GM19328 (cell line): ENCODE measurements around the gene TTLL9.

Source experiments
- ATAC-seq: cut with Tn5 transposase; IDR thresholded peaks from one replicate; pipeline ENCODE4 v1.9.1; 2021; ENCODE audit warnings: mild to moderate bottlenecking, moderate library complexity; ENCODE audit not compliant: unreplicated experiment

The TTLL9 gene

GRCh38 chr20:31836853-31837608 is 33.4 kb upstream of the TTLL9 start:
- ATAC-seq: no peak

- ATAC-seq: no peak
Measured at GRCh38 chr20:31837896-31838397, 32.5 kb upstream of the TTLL9 start.

- ATAC-seq: no peak
Measured at GRCh38 chr20:31838646-31839292, 31.7 kb upstream of the TTLL9 start.

DNA sequence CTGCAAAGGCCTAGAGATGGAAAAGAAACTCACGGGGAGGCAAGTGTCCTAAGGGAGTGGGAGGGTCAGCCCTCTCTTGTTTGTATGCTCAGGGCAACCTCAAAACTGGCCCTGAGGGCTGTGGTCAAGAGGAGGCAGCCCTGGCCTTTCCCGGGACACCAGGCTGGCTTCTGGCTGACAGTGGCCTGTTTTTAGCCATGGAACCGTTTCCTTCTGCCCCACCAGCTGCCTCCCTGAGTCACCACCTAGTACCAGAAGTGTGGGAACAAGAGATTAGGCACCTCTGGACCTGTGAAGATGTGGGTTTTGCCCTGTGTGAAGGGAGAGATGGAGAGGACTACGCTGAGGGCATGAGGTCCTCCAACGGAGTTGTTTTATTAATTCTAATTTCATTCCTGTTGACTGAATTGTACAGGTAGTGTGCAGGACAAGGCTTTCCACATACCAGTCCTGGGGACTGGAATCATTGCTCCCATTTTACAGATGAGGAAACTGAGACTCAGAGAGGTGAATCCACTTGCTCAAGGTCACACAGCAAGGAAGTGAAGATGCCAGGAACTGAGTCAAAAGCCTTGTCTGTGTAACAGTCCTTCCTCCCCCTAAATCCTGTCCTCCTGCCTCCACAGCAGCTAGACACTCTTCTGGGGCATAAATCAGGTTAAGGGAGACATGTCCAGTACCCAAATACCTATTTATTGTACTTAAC is 30.5 kb upstream of the TTLL9 start:
- ATAC-seq: no peak

- ATAC-seq: no peak
Measured at GRCh38 chr20:31840906-31841816, 29.3 kb upstream of the TTLL9 start.

DNA sequence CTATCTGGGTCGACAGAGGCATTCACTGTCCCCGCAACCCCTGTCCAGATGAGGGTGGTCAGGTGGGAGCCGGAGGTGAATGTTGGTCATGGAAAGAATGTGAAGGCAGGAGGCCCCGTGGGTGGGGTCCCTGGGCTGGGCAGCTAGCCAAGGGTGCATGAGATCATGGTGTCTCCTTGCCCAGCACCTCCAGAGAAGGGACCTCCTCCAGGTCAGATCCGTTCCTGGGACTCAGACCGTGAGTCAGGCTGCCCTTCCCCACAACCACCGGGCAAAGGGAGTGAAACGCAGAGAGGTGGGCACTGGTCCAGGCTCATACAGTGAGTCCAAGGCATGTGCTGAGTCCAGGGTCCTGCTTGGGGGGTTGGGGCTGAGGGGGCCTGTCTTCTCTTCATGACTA is 28.5 kb upstream of the TTLL9 start:
- ATAC-seq: no peak

- no peak for ATAC-seq
Measured at GRCh38 chr20:31842471-31843157, 27.8 kb upstream of the TTLL9 start.

GRCh38 chr20:31843288-31843687 is 27.1 kb upstream of the TTLL9 start:
- no peak for ATAC-seq

DNA sequence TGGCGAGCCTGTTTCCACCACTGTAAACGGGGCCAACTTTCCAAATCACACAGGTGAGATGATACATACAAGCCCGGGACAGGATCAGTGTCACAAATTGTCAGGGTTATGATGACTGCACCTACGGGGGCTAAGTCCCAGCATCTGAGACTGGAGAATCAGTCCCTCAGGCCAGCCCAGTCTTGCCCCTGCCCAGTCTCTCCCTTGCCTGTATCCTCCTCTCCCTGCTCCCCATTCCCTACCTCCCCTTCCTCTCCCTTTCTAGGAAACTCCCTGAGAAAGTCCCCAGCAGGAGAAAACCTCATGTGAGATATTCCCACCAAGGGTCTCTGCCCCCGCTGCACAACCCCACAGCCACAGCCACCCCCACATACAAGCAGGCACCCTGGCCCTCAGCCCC is 26.6 kb upstream of the TTLL9 start:
- ATAC-seq: no peak

DNA sequence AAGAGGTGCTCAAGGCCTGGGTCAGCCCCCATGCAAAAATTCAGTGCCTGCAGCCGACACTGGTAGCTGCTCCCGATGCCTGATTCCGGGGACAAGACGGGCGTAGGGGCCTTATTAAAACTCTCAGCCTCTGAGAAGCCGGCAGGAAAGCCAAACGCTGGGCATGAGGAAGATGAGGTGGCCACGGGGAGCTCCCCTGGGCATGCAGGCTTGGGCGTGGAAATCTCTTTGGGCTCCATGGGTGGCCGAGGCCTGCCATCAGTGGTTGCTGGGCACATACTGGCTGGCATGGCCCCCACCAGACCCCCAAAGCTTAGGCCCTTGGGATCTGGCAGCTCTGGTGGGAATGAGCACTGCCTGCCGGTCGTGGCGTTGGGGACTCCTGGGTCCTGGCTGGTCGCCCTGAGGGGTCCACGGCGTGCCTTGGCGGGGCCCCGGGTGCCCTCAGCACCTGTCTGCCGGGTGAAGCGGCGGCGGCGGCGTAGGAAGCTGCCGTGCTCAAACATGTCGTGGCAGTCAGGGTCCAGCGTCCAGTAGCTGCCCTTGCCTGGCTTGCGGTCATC is 25.6 kb upstream of the TTLL9 start:
- no peak for ATAC-seq

- ATAC-seq: no peak
Measured at GRCh38 chr20:31845300-31845863, 25.1 kb upstream of the TTLL9 start, which contains the start of gene FOXS1. TSS of gene FOXS1 (minus strand) at chr20:31845604. CDS start at chr20:31845542, 62 bp downstream.

DNA sequence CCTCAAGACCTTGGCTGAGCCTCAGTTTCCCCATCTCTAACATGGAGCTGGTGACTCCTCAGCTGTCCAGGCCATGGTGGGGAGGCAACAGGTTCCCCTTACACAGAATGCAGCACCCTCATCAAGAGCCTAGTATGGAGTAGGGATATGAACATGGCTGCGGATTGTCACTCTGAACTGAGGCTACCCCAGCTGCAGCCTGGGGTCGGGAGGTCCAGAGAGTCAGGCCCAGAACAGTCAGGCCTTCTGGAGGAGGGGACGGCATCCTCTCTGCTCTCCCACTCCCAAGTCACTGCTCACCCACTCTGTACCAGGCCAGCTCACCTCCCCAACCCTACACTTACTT is 23.7 kb upstream of the TTLL9 start:
- ATAC-seq: no peak

DNA sequence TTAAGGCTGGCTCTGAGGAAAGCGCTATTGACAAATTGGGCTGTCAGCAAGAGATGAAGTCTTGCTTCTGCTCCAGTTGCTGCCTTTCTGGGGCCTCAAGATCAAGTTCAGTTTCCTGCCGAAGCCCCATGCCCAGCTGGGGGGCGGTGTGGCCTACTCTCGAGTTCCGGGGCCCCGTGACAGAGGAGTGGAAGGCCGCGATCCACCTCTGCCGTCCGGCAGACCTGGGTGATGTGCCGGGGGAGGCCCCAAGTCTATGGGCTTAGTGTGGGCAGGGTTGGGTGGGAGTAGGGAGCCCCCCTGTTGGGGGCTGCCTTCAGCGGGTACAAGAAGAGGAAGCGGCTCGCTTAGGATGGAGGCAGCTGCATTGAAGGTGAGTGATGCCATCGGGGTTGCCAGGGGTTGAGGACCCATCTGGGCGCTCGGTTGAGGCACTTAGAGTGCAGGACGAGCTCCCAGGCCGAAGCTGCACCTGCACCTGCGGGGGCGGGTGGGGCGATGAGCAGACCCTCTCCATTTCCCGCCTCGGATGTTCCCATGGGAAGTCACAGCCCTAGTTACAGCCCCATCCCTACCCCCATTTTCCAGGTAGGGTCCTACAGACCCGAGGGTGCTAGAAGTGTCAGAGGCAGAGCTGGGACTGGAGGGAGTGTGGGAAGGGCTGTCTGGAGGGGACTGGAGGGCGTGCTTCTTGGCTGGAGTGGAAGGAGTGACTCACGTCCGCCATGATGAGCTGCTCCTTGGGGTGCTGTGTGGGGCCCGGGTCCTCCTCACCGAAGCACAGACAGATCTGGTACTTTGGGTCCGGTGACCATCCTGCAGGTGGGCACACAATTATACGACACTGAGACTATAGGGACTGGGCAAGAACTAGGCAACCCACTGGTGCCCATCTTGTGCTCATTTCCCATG is 22.1 kb upstream of the TTLL9 start:
- no peak for ATAC-seq

- ATAC-seq: no peak
Measured at GRCh38 chr20:31849306-31849930, 21.0 kb upstream of the TTLL9 start.

DNA sequence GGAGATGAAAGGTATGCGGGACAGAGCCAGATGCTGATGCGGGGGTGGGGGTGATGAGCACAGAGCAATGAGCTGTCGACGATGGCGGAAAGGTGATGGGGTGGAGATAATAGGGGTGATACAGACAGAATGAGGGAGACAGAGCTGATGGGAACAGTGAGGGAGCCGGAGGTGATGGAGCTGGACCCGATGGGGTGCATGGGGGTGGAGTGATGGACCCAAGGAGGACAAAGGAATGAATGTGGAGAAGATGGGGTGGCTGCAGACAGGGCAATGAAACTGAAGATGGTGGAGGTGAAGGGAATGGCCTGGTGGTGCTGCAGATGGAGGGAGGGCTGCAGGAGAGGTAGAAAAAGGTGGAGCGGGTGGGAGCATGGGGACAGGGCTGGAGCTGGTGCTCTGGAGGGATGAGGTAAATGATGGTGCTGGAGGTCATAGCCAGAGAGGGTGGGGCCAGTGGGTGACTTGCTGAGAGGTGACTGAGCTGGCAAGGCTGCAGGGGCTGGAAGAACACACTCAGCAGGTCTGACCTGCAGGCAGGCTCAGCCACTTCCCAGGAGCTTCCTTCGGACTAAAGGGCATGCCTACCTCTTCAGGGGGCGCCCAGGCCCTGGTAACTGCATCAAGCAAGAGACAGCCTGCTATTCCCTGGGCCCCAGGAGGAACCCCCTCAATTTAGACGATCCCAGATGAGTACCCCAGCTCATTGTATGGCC is 19.0 kb upstream of the TTLL9 start:
- no peak for ATAC-seq

- ATAC-seq: no peak
Measured at GRCh38 chr20:31853481-31853880, 17.0 kb upstream of the TTLL9 start.

- no peak for ATAC-seq
Measured at GRCh38 chr20:31856516-31856915, 13.9 kb upstream of the TTLL9 start.
